ENCODE results near the gene CYBA. TPM values are rescaled to one million over a fixed set of nuclear protein-coding genes. Genes with fewer than 3 reads are reported as not detected.
A peak's percentile ranks its signal among the peaks of the same experiment; 100 is the strongest.

The CYBA gene
- total and polyA plus RNA-seq, 7 experiments from 2014 or later, result 240 to 537 (median 454) TPM

GRCh38 chr16:88678224-88678979 is 27.5 kb upstream of the CYBA start:
- Histone ChIP-seq H3K4me1 (ENCODE audit: control insufficient read depth in 2 of 2, insufficient read depth in 2 of 2, low read length in 2 of 2) (peaks cover 17 to 22% of the 10 kb centered on the region in 2 donors), H3K36me3 (ENCODE audit: control insufficient read depth in 2 of 3, insufficient read depth in 3 of 3, low read length in 3 of 3) (peaks cover 0 to 56% (median 13%) of the 10 kb centered on the region in 3 experiments), H3K9me3 (ENCODE audit: control insufficient read depth in 2 of 3, low read length in 3 of 3) (no peaks in the 10 kb centered on the region), H3K27ac (ENCODE audit: low read depth, low read length) (no peak overlapping the region), H3K4me3 (ENCODE audit: low read length) (no peak overlapping the region), H3K27me3 (ENCODE audit: control insufficient read depth in 2 of 2, insufficient read depth in 2 of 2, low read length in 2 of 2) (no peaks in the 10 kb centered on the region)
- ATAC-seq (no peak), DNase-seq (no peak)
- no peaks in the 10 kb centered on the region for H3K9me3 Mint-ChIP-seq
- no peak overlapping the region for H3K27ac Mint-ChIP-seq
- intact Hi-C loops (cut with micrococcal nuclease), result no loop called here
- no peaks in the 10 kb centered on the region for H3K27me3 Mint-ChIP-seq
- no peak overlapping the region for H3K4me3 Mint-ChIP-seq
- ChIA-PET CTCF (no interaction called here), POLR2A (interaction anchor here (1.1 to 4.1 kb wide), 3 partner anchors 13 to 24 kb away, joined by 3 to 47 read pairs (median 5); no protein-coding TSS in a partner anchor)
- H3K36me3 Mint-ChIP-seq, result peaks cover 0 to 9% (median 0%) of the 10 kb centered on the region in 5 donors
- H3K4me1 Mint-ChIP-seq, result peaks cover 16 to 26% (median 20%) of the 10 kb centered on the region in 7 donors

- ChIA-PET POLR2A (interaction anchor here (1.1 to 1.2 kb wide), 2 partner anchors 15 to 23 kb away, joined by 3 to 5 read pairs; partner anchors contain the start of gene MVD), CTCF (no interaction called here)
- H3K36me3 ChIP-seq (ENCODE audit: control insufficient read depth in 2 of 3, insufficient read depth in 3 of 3, low read length in 3 of 3), result peaks cover 0 to 56% (median 13%) of the 10 kb centered on the region in 3 experiments
- no peaks in the 10 kb centered on the region for H3K27me3 ChIP-seq (ENCODE audit: control insufficient read depth in 2 of 2, insufficient read depth in 2 of 2, low read length in 2 of 2)
- H3K27ac ChIP-seq (ENCODE audit: low read depth, low read length), result no peak overlapping the region
- DNase-seq, result no peak
- H3K27ac Mint-ChIP-seq, result no peak overlapping the region
- H3K9me3 Mint-ChIP-seq, result no peaks in the 10 kb centered on the region
- no peaks in the 10 kb centered on the region for H3K27me3 Mint-ChIP-seq
- H3K9me3 ChIP-seq (ENCODE audit: control insufficient read depth in 2 of 3, low read length in 3 of 3), result no peaks in the 10 kb centered on the region
- peaks cover 17 to 22% of the 10 kb centered on the region in 2 donors for H3K4me1 ChIP-seq (ENCODE audit: control insufficient read depth in 2 of 2, insufficient read depth in 2 of 2, low read length in 2 of 2)
- peaks cover 16 to 22% (median 17%) of the 10 kb centered on the region in 7 donors for H3K4me1 Mint-ChIP-seq
- intact Hi-C loops (cut with micrococcal nuclease), result no loop called here
- no peak for ATAC-seq
- H3K4me3 ChIP-seq (ENCODE audit: low read length), result no peak overlapping the region
- H3K4me3 Mint-ChIP-seq, result peak overlapping the region in 1 of 10 donors; percentile 51
- H3K36me3 Mint-ChIP-seq, result peaks cover 0 to 9% (median 0%) of the 10 kb centered on the region in 5 donors
Observed at GRCh38 chr16:88677721-88678120, 26.9 kb upstream of the CYBA start.

- no peaks in the 10 kb centered on the region for H3K9me3 ChIP-seq (ENCODE audit: control insufficient read depth in 2 of 3, low read length in 3 of 3)
- Mint-ChIP-seq H3K27ac (no peak overlapping the region), H3K36me3 (peaks cover 0 to 7% (median 0%) of the 10 kb centered on the region in 5 donors), H3K9me3 (no peaks in the 10 kb centered on the region), H3K4me3 (no peak overlapping the region), H3K4me1 (peaks cover 5 to 12% (median 8%) of the 10 kb centered on the region in 7 donors), H3K27me3 (no peaks in the 10 kb centered on the region)
- H3K4me1 ChIP-seq (ENCODE audit: control insufficient read depth in 2 of 2, insufficient read depth in 2 of 2, low read length in 2 of 2), result peaks cover 10 to 13% of the 10 kb centered on the region in 2 donors
- CTCF ChIA-PET, result no interaction called here
- H3K27ac ChIP-seq (ENCODE audit: low read depth, low read length), result no peak overlapping the region
- peaks cover 0 to 56% (median 13%) of the 10 kb centered on the region in 3 experiments for H3K36me3 ChIP-seq (ENCODE audit: control insufficient read depth in 2 of 3, insufficient read depth in 3 of 3, low read length in 3 of 3)
- H3K27me3 ChIP-seq (ENCODE audit: control insufficient read depth in 2 of 2, insufficient read depth in 2 of 2, low read length in 2 of 2), result no peaks in the 10 kb centered on the region
- ATAC-seq (no peak), DNase-seq (no peak)
- intact Hi-C loops (cut with micrococcal nuclease), result no loop called here
- POLR2A ChIA-PET, result interaction anchor here (1.1 to 1.2 kb wide), 2 partner anchors 14 to 24 kb away, joined by 3 to 5 read pairs; partner anchors contain the start of gene MVD
- H3K4me3 ChIP-seq (ENCODE audit: low read length), result no peak overlapping the region
Observed at GRCh38 chr16:88676502-88677242, 25.8 kb upstream of the CYBA start.

- H3K36me3 Mint-ChIP-seq, result peaks cover 0 to 5% (median 0%) of the 10 kb centered on the region in 5 donors
- no peaks in the 10 kb centered on the region for H3K4me1 Mint-ChIP-seq
- intact Hi-C loops (cut with micrococcal nuclease), result no loop called here
- Histone ChIP-seq H3K9me3 (ENCODE audit: control insufficient read depth in 2 of 3, low read length in 3 of 3) (no peaks in the 10 kb centered on the region), H3K4me3 (ENCODE audit: low read length) (no peak overlapping the region), H3K27me3 (ENCODE audit: control insufficient read depth in 2 of 2, insufficient read depth in 2 of 2, low read length in 2 of 2) (no peaks in the 10 kb centered on the region), H3K27ac (ENCODE audit: low read depth, low read length) (no peak overlapping the region), H3K4me1 (ENCODE audit: control insufficient read depth in 2 of 2, insufficient read depth in 2 of 2, low read length in 2 of 2) (no peaks in the 10 kb centered on the region), H3K36me3 (ENCODE audit: control insufficient read depth in 2 of 3, insufficient read depth in 3 of 3, low read length in 3 of 3) (peaks cover 0 to 36% (median 7%) of the 10 kb centered on the region in 3 experiments)
- CTCF ChIA-PET, result no interaction called here
- H3K4me3 Mint-ChIP-seq, result no peak overlapping the region
- DNase-seq (no peak), ATAC-seq (no peak)
- POLR2A ChIA-PET, result interaction anchor here (1.3 kb wide), 1 partner anchor 10 kb away, joined by 4 read pairs; no protein-coding TSS in a partner anchor
- no peaks in the 10 kb centered on the region for H3K9me3 Mint-ChIP-seq
- peak overlapping the region in 1 of 9 donors; percentile 32 for H3K27ac Mint-ChIP-seq
- no peaks in the 10 kb centered on the region for H3K27me3 Mint-ChIP-seq
Observed at GRCh38 chr16:88673716-88674379, 23.0 kb upstream of the CYBA start.

- ATAC-seq, result no peak
- Histone ChIP-seq H3K4me3 (ENCODE audit: low read length) (no peak overlapping the region), H3K27me3 (ENCODE audit: control insufficient read depth in 2 of 2, insufficient read depth in 2 of 2, low read length in 2 of 2) (no peaks in the 10 kb centered on the region), H3K9me3 (ENCODE audit: control insufficient read depth in 2 of 3, low read length in 3 of 3) (no peaks in the 10 kb centered on the region), H3K4me1 (ENCODE audit: control insufficient read depth in 2 of 2, insufficient read depth in 2 of 2, low read length in 2 of 2) (no peaks in the 10 kb centered on the region), H3K36me3 (ENCODE audit: control insufficient read depth in 2 of 3, insufficient read depth in 3 of 3, low read length in 3 of 3) (peaks cover 0 to 25% (median 5%) of the 10 kb centered on the region in 3 experiments), H3K27ac (ENCODE audit: low read depth, low read length) (no peak overlapping the region)
- intact Hi-C loops (cut with micrococcal nuclease), result no loop called here
- DNase-seq, result no peak
- Mint-ChIP-seq H3K4me3 (no peak overlapping the region), H3K27ac (no peak overlapping the region), H3K27me3 (no peaks in the 10 kb centered on the region), H3K36me3 (peaks cover 0 to 8% (median 0%) of the 10 kb centered on the region in 5 donors), H3K9me3 (no peaks in the 10 kb centered on the region), H3K4me1 (peaks cover 0 to 4% (median 0%) of the 10 kb centered on the region in 7 donors)
- ChIA-PET CTCF (interaction anchor here (1.4 kb wide), 1 partner anchor 32 kb away, joined by 6 read pairs; no protein-coding TSS in a partner anchor), POLR2A (no interaction called here)
Observed at GRCh38 chr16:88672776-88673175, 21.9 kb upstream of the CYBA start.

GRCh38 chr16:88671806-88672205 is 21.0 kb upstream of the CYBA start:
- Mint-ChIP-seq H3K4me1 (peaks cover 0 to 5% (median 0%) of the 10 kb centered on the region in 7 donors), H3K9me3 (no peaks in the 10 kb centered on the region), H3K27me3 (no peaks in the 10 kb centered on the region), H3K27ac (peak overlapping the region in 1 of 9 donors; percentile 21), H3K36me3 (peaks cover 0 to 12% (median 0%) of the 10 kb centered on the region in 5 donors), H3K4me3 (no peak overlapping the region)
- Histone ChIP-seq H3K36me3 (ENCODE audit: control insufficient read depth in 2 of 3, insufficient read depth in 3 of 3, low read length in 3 of 3) (peaks cover 0 to 16% (median 0%) of the 10 kb centered on the region in 3 experiments), H3K4me3 (ENCODE audit: low read length) (no peak overlapping the region), H3K4me1 (ENCODE audit: control insufficient read depth in 2 of 2, insufficient read depth in 2 of 2, low read length in 2 of 2) (no peaks in the 10 kb centered on the region), H3K9me3 (ENCODE audit: control insufficient read depth in 2 of 3, low read length in 3 of 3) (no peaks in the 10 kb centered on the region), H3K27me3 (ENCODE audit: control insufficient read depth in 2 of 2, insufficient read depth in 2 of 2, low read length in 2 of 2) (no peaks in the 10 kb centered on the region), H3K27ac (ENCODE audit: low read depth, low read length) (no peak overlapping the region)
- DNase-seq, result no peak
- CTCF ChIA-PET, result interaction anchor here (1.4 kb wide), 1 partner anchor 33 kb away, joined by 6 read pairs; no protein-coding TSS in a partner anchor
- ATAC-seq, result no peak
- POLR2A ChIA-PET, result interaction anchor here (0.9 to 1.1 kb wide), 3 partner anchors 8 to 22 kb away, joined by 3 to 6 read pairs (median 3); no protein-coding TSS in a partner anchor
- intact Hi-C loops (cut with micrococcal nuclease), result no loop called here

Data from naive thymus-derived CD4-positive, alpha-beta T cell (primary cell).